ENCODE measurements around the gene LINC01488.

Gene LINC01488

GRCh38 chr11:69501121-69501489, 19.6 kb downstream of the LINC01488 start:
- H3K9me3 ChIP-seq (ENCODE audit: insufficient read depth, low read length) = peaks cover 7% of the 10 kb centered on the region; the same call in 1 of the 2 replicates
- H3K9ac ChIP-seq (ENCODE audit: insufficient read length, low read depth) = no peak overlapping the region
- peaks cover 8% of the 10 kb centered on the region for H3K4me1 ChIP-seq (ENCODE audit: insufficient read depth, insufficient read length)
- TF ChIP-seq YY1 (IDR thresholded peaks at IDR 0.05; ENCODE audit: insufficient read depth, insufficient read length) = no peak
- no peak for TF ChIP-seq SUZ12 (IDR thresholded peaks at IDR 0.05; ENCODE audit: extremely low read depth, insufficient read depth, insufficient read length)
- TF ChIP-seq ZNF274 (IDR thresholded peaks at IDR 0.05; ENCODE audit: low read depth, low read length) = no peak
- DNase-seq (ENCODE audit: low read depth, low spot score) = no peak
- no peaks in the 10 kb centered on the region for H3K27me3 ChIP-seq (ENCODE audit: insufficient read depth, insufficient read length)
- no peak overlapping the region for H3K4me3 ChIP-seq (ENCODE audit: insufficient read length, low read depth)
- no peaks in the 10 kb centered on the region for H3K36me3 ChIP-seq (ENCODE audit: insufficient read depth, insufficient read length, low read length)

- TF ChIP-seq ZNF274 (IDR thresholded peaks at IDR 0.05; ENCODE audit: low read depth, low read length) (no peak), YY1 (IDR thresholded peaks at IDR 0.05; ENCODE audit: insufficient read depth, insufficient read length) (no peak), SUZ12 (IDR thresholded peaks at IDR 0.05; ENCODE audit: extremely low read depth, insufficient read depth, insufficient read length) (no peak)
- H3K4me1 ChIP-seq (ENCODE audit: insufficient read depth, insufficient read length) = peaks cover 2% of the 10 kb centered on the region
- DNase-seq (ENCODE audit: low read depth, low spot score) = no peak
- H3K9me3 ChIP-seq (ENCODE audit: insufficient read depth, low read length) = peaks cover 13% of the 10 kb centered on the region; the same call in 1 of the 2 replicates
- H3K36me3 ChIP-seq (ENCODE audit: insufficient read depth, insufficient read length, low read length) = no peaks in the 10 kb centered on the region
- H3K4me3 ChIP-seq (ENCODE audit: insufficient read length, low read depth) = no peak overlapping the region
- H3K27me3 ChIP-seq (ENCODE audit: insufficient read depth, insufficient read length) = no peaks in the 10 kb centered on the region
- H3K9ac ChIP-seq (ENCODE audit: insufficient read length, low read depth) = no peak overlapping the region
Measured at GRCh38 chr11:69501891-69502860, 20.7 kb downstream of the LINC01488 start.

GRCh38 chr11:69504127-69504526, 22.7 kb downstream of the LINC01488 start:
- H3K36me3 ChIP-seq (ENCODE audit: insufficient read depth, insufficient read length, low read length) = no peaks in the 10 kb centered on the region
- no peak overlapping the region for H3K4me3 ChIP-seq (ENCODE audit: insufficient read length, low read depth)
- no peak overlapping the region for H3K9ac ChIP-seq (ENCODE audit: insufficient read length, low read depth)
- no peak for DNase-seq (ENCODE audit: low read depth, low spot score)
- no peaks in the 10 kb centered on the region for H3K4me1 ChIP-seq (ENCODE audit: insufficient read depth, insufficient read length)
- H3K27me3 ChIP-seq (ENCODE audit: insufficient read depth, insufficient read length) = no peaks in the 10 kb centered on the region
- no peak for TF ChIP-seq YY1 (IDR thresholded peaks at IDR 0.05; ENCODE audit: insufficient read depth, insufficient read length)
- no peak for TF ChIP-seq SUZ12 (IDR thresholded peaks at IDR 0.05; ENCODE audit: extremely low read depth, insufficient read depth, insufficient read length)
- TF ChIP-seq ZNF274 (IDR thresholded peaks at IDR 0.05; ENCODE audit: low read depth, low read length) = no peak
- H3K9me3 ChIP-seq (ENCODE audit: insufficient read depth, low read length) = peaks cover 13% of the 10 kb centered on the region; the same call in 1 of the 2 replicates

- H3K4me1 ChIP-seq (ENCODE audit: insufficient read depth, insufficient read length) = peaks cover 2% of the 10 kb centered on the region
Measured at GRCh38 chr11:69504576-69505335, 23.3 kb downstream of the LINC01488 start.

GRCh38 chr11:69508974-69509373, 27.5 kb downstream of the LINC01488 start:
- no peak overlapping the region for H3K4me3 ChIP-seq (ENCODE audit: insufficient read length, low read depth)
- DNase-seq (ENCODE audit: low read depth, low spot score) = no peak
- peaks cover 13% of the 10 kb centered on the region; the same call in 1 of the 2 replicates for H3K9me3 ChIP-seq (ENCODE audit: insufficient read depth, low read length)
- H3K36me3 ChIP-seq (ENCODE audit: insufficient read depth, insufficient read length, low read length) = no peaks in the 10 kb centered on the region
- H3K9ac ChIP-seq (ENCODE audit: insufficient read length, low read depth) = no peak overlapping the region
- TF ChIP-seq ZNF274 (IDR thresholded peaks at IDR 0.05; ENCODE audit: low read depth, low read length) (no peak), YY1 (IDR thresholded peaks at IDR 0.05; ENCODE audit: insufficient read depth, insufficient read length) (no peak), SUZ12 (IDR thresholded peaks at IDR 0.05; ENCODE audit: extremely low read depth, insufficient read depth, insufficient read length) (no peak)
- peaks cover 4% of the 10 kb centered on the region for H3K4me1 ChIP-seq (ENCODE audit: insufficient read depth, insufficient read length)
- no peaks in the 10 kb centered on the region for H3K27me3 ChIP-seq (ENCODE audit: insufficient read depth, insufficient read length)

More at GRCh38 chr11:69504576-69505335, 23.3 kb downstream of the LINC01488 start:
- DNase-seq (ENCODE audit: low read depth, low spot score) = no peak
- Histone ChIP-seq H3K9me3 (ENCODE audit: insufficient read depth, low read length) (peaks cover 13% of the 10 kb centered on the region; the same call in 1 of the 2 replicates), H3K9ac (ENCODE audit: insufficient read length, low read depth) (no peak overlapping the region), H3K4me3 (ENCODE audit: insufficient read length, low read depth) (no peak overlapping the region), H3K36me3 (ENCODE audit: insufficient read depth, insufficient read length, low read length) (no peaks in the 10 kb centered on the region), H3K27me3 (ENCODE audit: insufficient read depth, insufficient read length) (no peaks in the 10 kb centered on the region)
- TF ChIP-seq YY1 (IDR thresholded peaks at IDR 0.05; ENCODE audit: insufficient read depth, insufficient read length) (no peak), ZNF274 (IDR thresholded peaks at IDR 0.05; ENCODE audit: low read depth, low read length) (no peak), SUZ12 (IDR thresholded peaks at IDR 0.05; ENCODE audit: extremely low read depth, insufficient read depth, insufficient read length) (no peak)

- Histone ChIP-seq H3K36me3 (ENCODE audit: insufficient read depth, insufficient read length, low read length) (no peaks in the 10 kb centered on the region), H3K27me3 (ENCODE audit: insufficient read depth, insufficient read length) (no peaks in the 10 kb centered on the region), H3K4me1 (ENCODE audit: insufficient read depth, insufficient read length) (peaks cover 4% of the 10 kb centered on the region), H3K4me3 (ENCODE audit: insufficient read length, low read depth) (no peak overlapping the region), H3K9ac (ENCODE audit: insufficient read length, low read depth) (no peak overlapping the region), H3K9me3 (ENCODE audit: insufficient read depth, low read length) (peaks cover 13% of the 10 kb centered on the region; the same call in 1 of the 2 replicates)
- TF ChIP-seq YY1 (IDR thresholded peaks at IDR 0.05; ENCODE audit: insufficient read depth, insufficient read length) = no peak
- no peak for TF ChIP-seq SUZ12 (IDR thresholded peaks at IDR 0.05; ENCODE audit: extremely low read depth, insufficient read depth, insufficient read length)
- no peak for TF ChIP-seq ZNF274 (IDR thresholded peaks at IDR 0.05; ENCODE audit: low read depth, low read length)
- DNase-seq (ENCODE audit: low read depth, low spot score) = no peak
Measured at GRCh38 chr11:69509381-69509780, 27.9 kb downstream of the LINC01488 start.
